Left cardiac atrium (tissue), 4 donors: Measurements from ENCODE around the gene TPK1. TPM values are rescaled to one million over a fixed set of nuclear protein-coding genes. Genes with fewer than 3 reads are reported as not detected.
"Not testable (repeated sequence)": the region's sequence is repeated elsewhere in the genome, so short reads cannot be mapped to it uniquely, and the experiment has no call there.

Source experiments
- ATAC-seq, 2 donors: fragments of 200-7000 bp; cut with Tn5 transposase; one replicate each; pipeline ENCODE4 v1.9.1; 2020; ENCODE audit warnings: mild to moderate bottlenecking in 2 of 2, moderate library complexity in 2 of 2
- DNase-seq: peaks from one replicate; pipeline ENCODE4 v3.0.0-alpha.2; 2020
- intact Hi-C, 2 donors: fragments of 100-400 bp; cut with DNase I; formaldehyde crosslinking; loops; one replicate each; pipeline versions ENCODE4 v1.14.1 to v1.15.1; 2022 to 2023
- total RNA-seq, 2 donors: library from RNA; stranded (reverse); fragmentation: NEBNext Ultra II Directional; extraction: Animal tissue kit (Norgen Biotek cat#: 25700); gene quantifications; one replicate each; pipeline ENCODE4 v1.2.1, GENCODE V29; 2021
- donor health status: DM: no; HTN: yes; CAD: no.
- donor health status: DM: no; HTN: yes; CAD: no; lungs with severe emphysema.
- donor health status: DM: yes; HTN: yes; CAD: no.
- donor health status: Dilated cardiomyopathy.

TPK1 gene
- total RNA-seq, 2 donors from 2014 or later: 6.9 to 7.3 TPM

DNA sequence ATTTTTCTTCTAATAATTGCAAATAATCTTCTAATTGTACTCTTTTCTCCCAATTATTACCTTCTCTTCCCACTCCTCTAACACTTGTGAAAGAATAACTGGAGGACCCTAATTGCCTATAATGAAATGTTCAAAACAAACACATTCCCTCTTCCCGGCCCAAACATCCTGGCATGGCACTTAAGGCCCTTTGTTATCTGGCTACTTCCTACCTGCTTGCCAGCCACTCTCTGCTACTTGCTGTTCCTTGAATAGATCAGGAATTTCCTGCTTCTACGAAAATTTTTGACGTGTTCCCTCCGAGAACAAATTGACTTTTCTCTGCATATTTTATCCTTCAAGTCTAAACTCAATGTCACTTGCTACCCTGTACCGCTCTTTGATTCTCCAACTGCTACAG is 376.2 kb downstream of the TPK1 start:
- no peak for ATAC-seq
- intact Hi-C loops: no loop called here
- no peak for DNase-seq

DNA sequence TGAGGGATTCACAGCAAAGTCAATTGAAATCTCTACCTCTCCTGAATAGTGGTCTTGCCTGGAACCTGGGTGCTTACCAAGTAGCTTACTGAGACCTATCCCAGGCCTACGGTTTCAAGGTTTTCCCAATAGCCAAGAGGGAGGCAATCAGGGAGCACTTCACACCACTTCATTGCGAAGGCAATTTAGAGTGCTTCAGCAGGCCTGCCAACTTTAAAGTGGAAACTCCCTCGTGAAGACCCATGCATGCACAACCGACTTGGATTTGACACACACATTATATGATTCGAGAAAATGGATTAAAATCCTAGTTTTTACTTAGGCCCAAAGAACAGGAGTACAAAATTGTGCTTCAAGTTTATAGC is 380.8 kb downstream of the TPK1 start:
- no peak for DNase-seq
- intact Hi-C loops: no loop called here
- no peak for ATAC-seq

DNA sequence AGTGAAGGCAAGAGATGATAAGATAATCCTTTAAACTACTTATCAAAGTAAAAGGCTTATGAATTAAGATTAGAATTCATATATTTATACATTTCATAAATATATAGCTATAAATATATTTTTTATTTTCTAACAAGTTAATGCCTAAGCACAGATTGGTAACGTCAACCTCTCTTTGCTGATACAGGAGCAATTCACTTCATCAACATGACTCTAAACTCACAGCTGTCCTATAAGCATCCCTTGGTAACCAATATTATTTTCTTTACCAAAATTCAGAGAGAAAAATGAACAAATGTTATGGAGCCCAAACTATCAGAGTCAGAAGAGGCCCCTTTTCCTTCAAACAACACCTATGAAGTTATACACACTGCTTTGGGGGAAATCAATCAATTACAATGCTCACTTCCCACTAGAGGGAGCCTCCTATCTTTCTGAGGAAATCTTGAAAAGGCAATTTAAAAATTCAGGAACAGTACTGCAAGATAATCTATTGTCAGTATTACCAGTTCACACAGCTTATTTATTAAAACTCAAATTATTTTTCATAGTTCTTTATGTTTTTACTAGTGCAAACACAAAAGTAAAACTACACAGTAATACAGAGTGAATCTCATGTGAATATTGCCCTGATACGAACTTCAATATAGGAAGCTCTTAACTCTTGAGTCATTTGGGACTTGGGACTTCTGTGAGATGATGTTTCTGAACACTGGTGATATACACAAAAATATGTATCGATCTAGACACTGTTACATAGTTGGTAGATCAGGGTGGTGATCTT is 381.4 kb downstream of the TPK1 start:
- DNase-seq (no peak), ATAC-seq (no peak)
- intact Hi-C loops: no loop called here

DNA sequence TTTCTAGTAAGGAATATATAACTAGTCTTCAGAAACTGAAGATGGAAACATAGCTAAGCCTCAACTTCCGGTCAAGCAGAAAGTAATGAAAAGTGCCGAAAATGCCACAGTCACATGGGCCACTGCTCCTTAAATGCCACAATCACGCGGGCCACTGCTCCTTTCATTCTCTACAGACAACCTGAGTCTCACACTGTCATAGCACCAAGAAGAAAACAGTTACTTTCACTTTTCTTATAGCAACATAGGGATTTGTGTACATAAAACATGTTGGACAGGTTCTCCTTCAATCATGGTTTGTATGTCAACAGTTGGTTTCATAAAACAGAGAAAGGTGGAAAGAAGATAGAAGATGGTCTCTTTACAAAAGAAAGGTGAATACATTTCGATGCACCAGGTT is 383.8 kb downstream of the TPK1 start:
- DNase-seq: no peak
- no peak for ATAC-seq
- intact Hi-C loops: no loop called here

DNA sequence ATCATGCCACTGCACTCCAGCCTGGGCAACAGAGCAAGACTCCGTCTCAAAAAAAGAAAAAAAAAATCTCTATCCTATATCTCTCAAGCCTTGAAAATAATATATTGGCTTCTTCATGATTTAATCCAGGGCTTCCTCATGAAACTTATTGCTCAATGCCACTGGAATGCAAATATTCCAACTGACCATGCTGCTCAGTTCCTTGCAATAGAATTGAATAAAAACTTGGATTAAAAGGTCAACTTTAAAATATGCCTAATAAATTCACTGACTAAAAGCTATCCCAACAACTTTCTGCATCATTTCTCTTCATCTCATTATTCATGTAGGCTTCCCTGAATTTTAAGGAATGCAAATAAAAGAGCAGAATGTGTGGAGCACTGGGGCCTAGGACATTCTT is 390.3 kb downstream of the TPK1 start:
- no peak for ATAC-seq
- intact Hi-C loops: no loop called here
- no peak for DNase-seq

DNA sequence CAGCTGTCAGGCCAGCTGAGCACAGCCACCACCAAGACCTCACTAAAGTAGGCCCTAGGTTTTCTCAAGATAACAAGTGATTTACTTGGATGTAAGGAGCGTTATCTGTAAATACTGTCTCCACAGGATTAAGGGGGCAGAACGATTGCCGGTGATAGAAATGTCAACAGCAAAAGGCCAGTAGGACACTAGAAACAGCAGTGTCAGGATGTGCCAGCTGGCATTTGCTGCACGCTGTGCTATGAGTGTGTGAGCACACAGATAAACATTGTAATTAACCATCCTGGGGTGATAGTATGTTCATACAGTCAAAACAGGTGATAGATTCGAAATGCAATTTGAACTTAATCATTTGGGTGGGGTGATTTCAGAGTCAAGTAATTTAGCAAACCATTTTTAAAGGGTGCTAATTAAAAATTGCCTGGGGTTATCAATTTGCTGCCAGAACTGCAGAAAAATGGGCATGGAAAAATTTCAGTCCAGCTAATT is 396.1 kb downstream of the TPK1 start:
- ATAC-seq: no peak
- intact Hi-C loops: no loop called here
- DNase-seq: no peak

DNA sequence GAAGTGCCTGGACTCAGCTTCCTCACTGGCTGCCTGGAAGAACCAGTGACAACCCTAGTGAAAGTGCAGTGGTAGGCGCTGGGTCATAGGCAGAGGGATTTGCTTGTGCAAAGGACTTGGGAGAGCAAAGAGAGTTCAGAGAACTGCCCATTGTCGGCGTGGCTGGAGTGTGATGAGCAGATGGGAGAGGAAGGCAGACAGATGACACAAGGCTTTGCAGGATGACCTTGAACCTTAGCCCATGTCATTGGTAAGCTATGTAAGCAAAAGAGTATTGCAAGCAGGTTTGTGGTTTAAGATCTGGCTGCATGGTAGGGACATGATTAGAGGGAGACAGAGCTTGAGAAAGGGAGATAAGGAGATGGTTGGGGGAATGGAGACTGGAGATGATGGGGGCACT is 397.1 kb downstream of the TPK1 start:
- intact Hi-C loops: no loop called here
- no peak for DNase-seq
- ATAC-seq: no peak

DNA sequence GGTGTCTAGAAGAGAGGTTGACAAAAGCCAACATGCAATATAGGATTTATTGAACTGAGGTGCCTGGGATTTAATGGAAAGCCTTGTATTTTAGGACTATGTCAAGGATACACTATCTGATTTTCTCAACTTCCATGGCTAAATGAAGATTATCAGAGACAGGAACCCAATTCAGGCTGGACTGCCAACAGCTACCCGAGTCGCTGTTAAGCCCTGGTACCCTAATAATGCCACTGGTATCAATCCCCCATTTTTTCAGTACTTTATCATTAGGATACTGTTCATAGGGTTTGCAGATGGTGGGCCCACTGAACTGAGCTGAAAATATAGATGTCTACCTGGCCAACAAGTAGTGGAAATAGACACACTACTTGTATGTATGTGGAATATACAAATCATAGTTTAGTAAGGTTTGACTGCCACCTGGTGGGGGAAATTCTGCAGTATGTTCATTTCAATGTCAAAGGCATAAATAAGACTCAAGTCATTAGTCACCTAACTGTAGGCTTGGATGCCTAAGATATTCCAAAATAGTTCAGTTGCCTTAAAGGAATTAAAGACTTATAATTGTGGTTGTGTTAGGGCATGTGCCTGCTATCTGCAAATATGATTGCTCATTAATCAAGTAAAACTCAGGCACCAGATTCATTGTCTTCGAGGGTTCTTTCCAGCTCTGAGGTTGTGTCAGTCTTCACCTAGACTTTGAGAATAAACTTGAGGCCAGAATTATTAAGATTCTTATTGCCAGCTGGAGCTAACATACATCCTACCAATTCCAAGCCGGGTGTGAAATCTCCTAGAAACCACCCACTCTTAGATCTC is 398.3 kb downstream of the TPK1 start:
- peak; percentile 25 for DNase-seq
- intact Hi-C loops: no loop called here
- ATAC-seq: peak in 1 of 2 donors; percentile 42

DNA sequence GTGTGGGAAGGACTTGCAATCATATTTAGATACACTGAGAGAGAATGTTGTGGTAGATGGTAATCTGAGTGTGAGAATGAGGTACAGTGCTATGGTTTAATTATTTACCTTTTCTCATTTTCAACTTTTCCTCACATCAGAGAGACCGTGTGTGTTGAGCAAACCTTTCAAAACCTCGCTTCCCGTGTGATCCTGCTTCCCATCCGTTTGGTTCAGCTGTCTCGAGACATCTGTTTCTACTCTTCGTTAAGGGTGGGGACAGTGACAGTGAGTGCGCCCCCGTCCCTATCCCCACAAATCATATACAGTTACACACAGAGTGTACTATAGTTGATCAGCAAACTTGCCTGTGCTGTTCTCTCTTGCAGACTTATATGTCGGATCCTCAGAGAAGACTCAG is 399.4 kb downstream of the TPK1 start:
- DNase-seq (no peak), ATAC-seq (no peak)
- intact Hi-C loops: no loop called here

DNA sequence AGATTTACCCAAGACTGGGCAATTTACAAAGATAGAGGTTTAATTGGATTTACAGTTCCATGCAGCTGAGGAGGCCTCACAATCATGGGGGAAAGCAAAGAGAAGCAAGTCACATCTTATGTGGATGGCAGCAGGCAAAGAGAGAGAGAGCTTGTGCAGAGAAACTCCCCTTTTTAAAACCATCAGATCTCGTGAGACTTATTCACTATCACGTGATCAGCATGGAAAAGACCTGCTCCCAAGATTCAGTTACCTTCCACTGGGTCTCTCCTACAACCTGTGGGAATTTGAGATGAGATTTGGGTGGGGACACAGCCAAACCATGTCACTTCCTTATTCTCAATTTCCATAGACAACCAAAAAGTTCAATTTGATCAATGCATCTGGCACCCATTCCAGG is 407.4 kb downstream of the TPK1 start:
- no peak for ATAC-seq

DNA sequence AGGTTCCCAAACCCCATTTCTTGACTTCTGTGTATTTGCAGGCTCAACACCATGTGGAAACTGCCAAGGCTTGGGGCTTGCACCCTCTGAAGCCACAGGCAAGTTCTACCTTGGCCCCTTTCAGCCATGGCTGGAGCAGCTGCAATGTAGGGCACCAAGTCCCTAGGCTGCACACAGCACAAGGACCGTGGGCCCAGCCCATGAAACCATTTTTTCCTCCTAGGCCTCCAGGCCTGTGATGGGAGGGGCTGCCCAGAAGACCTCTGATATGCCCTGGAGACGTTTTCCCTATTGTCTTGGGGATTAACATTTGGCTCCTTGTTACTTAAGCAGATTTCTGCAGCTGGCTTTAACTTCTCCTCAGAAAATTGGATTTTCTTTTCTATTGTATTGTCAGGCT is 408.3 kb downstream of the TPK1 start:
- ATAC-seq, intact Hi-C loops, DNase-seq: not testable (repeated sequence)

More for the DNA sequence above, 407.4 kb downstream of the TPK1 start:
- DNase-seq: no peak
- intact Hi-C loops: no loop called here

DNA sequence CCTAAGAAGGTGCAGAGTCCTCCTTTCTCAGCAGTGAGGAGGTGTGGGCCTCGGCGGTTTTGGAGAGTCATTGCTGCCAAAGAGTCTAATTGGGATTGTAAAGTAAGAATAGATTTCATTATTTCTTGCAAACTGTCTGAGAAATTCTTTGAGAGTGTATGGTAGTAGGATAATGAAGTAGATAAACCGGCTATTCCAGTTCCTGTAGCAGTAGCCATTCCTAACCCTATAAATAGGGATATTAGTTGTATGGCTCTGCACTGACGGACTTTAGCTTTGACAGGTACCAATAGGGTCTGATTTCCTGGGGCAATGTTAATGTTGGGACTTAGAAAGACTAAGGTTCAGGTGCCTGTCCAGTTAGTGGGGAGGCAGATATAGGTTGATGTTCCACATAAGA is 416.9 kb downstream of the TPK1 start:
- intact Hi-C loops, ATAC-seq, DNase-seq: not testable (repeated sequence)

DNA sequence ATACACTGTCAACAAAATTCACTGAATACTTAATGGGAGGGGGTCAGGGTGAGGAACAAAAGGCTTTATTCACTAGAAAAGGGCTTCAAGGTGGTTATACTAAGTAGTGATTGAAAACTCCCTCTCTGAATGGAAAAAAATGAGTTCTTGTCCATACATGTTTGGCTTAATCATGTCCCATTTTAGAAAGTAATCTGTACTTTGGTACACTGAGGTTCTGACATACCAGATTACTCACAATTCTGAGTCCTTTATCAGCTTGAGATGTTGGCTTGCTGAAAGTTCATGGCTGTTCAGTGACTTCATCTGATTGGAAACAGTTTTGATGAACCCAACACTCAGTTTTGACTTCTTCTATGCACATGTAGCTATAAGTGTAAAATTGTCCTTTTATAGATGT is 419.5 kb downstream of the TPK1 start:
- intact Hi-C loops: no loop called here
- ATAC-seq (no peak), DNase-seq (no peak)

DNA sequence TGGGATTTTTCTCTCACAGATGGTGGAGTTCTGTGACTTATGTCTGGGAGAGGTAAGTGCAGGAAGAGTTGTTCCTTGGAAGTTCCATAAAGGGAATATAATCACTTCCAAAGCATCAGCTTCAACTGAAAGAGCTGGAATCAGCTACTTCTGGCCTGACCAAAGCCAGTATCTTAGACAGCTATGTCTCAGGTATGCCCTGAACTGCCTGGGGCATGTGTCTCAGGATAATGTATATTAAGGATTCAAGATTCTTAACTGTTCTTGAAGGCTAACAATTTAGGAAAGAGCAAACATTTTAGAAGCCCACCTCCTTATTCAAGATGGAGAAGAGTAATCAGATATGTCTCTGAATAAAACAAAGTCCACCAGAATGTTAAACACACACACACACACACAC is 420.0 kb downstream of the TPK1 start:
- intact Hi-C loops: no loop called here
- ATAC-seq (no peak), DNase-seq (no peak)

DNA sequence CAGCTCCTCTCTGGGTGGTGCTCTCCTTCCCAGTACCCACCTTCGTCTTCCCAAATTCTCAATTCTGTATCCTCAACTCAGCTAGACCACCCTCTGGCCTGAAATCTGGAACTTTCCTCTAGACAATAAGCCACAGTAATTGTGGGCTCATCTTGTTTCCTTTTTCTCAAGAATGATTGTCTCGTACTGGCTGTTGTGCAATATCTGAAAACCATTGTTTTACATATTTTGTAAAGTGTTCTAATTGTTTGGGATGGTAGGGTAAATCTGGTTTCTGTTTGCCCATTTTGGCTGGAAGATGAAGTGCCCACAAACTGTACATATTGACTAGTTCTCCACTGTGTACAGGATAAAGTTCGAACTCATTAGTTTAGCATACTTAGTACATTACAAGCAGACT is 421.0 kb downstream of the TPK1 start:
- DNase-seq (no peak), ATAC-seq (no peak)
- intact Hi-C loops: no loop called here

DNA sequence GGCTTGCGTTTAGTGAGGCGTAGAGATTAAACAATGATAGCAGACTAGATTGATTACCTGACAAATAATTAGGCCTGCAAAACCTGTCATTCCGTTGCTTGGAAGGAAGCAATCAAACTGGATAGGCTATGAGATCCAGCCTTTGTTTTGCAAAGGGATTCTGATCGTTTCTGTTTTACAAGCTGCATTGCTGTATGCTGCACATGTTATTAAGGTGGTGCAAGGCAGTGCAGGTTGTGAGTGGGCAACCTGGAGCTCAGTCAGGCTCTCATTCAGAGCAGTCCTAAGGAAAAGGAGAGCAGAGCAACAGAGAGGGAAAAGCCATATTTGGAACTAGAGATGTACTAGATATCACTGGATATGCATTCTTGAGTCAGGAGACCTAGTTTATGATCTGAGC is 425.4 kb downstream of the TPK1 start:
- DNase-seq (no peak), ATAC-seq (no peak)
- intact Hi-C loops: no loop called here

DNA sequence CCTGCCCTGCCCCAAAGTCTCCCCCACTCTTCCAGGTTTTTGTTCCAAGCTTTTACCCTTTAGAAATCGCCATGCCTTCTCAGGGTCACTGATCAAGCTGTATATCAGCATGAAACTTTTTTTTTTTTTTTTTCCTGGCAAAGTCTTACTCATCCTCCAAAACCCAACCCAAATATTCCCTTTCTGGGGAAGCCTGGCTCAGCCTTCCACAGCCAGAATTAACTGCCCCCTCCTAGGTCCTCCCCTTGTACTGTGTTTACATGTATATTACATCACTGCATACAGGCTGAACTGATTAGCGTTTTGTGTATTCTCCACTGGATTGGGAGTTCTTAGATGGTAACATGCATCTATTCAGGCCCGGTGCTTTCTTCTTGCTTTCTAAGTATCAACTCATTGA is 427.7 kb downstream of the TPK1 start:
- DNase-seq (no peak), ATAC-seq (no peak)
- intact Hi-C loops: no loop called here

DNA sequence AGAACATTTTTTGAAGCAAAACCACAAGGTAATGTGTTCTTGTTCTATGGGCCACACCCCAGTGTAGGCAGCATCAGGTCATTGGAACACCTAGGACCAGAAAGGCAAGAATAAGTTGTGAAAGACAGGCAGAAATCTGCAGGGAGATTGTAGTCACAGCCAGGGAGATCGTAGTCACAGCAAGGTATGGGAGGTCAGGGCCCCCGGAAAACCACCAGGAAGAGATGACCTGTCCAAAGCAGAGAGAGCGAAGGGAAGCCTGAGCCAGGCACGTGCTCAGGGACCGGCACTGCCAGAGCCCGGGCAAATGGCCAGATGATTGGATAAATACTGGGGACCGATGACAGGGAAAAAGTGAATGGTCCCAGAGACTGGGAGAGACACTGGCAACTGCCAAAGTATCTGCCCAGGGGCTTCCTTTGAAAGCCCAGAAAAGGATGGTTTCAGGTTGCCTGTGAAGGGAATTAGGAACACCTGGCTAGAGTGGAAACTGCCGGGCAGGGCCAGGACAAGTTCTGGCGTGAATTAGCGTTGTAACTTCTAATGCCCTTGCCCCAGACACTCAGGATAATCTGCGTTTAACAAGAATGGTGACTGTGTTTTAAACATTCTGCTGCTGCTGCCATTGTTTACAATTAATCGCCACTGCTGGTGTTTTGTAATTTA is 428.5 kb downstream of the TPK1 start:
- DNase-seq (no peak), ATAC-seq (no peak)
- intact Hi-C loops: no loop called here

DNA sequence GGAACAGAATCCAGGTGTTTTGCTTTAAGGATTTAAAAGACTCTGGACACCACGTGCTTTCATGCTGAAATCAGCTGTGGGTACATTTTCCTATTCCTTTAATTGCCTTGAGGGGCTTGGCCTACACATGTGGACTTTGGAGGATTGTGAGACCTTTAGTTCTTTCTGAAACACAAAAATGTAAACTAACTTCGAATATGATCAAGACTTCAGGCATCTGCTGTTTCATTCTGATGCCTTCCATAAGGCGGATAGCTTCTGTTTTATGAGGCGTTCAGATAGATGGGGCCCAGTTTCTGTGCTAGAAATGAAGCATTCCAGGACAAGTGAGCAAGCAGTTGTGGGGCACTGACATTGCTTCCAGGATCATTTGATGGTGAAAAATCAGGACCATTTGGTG is 430.9 kb downstream of the TPK1 start:
- DNase-seq: no peak
- intact Hi-C loops: no loop called here
- ATAC-seq: no peak

DNA sequence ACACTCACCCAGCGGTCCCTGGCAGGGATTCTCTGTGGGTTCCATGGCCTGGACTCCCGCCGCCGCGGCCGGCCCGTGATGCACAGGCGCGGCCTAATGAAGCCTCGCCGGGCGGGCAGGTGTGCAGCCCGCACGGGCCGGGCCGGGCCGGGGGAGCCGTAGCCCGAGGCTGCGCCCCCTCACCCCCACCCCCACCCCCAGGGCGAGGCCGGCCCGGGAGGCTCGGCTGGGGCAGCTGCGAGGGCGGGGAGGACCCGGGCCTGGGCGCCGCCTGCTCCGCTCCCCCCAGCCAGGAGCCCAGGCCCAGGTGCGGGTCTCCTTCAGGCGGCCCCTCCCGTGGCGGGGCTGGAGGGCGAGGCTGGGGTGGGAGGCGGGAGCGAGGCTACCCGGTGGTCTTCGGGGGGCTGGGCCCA is 432.2 kb downstream of the TPK1 start, which contains the start of gene NOBOX:
NOBOX (minus strand) TSS at position 45 of the 413 bp plus-strand sequence.
- ATAC-seq: no peak
- intact Hi-C loops: no loop called here
- no peak for DNase-seq
